HG03469 (cell line): Measurements from ENCODE around the gene ARHGEF33.

Source experiments
- ATAC-seq: cut with Tn5 transposase; IDR thresholded peaks from one replicate; pipeline ENCODE4 v1.9.1; 2021; ENCODE audit warnings: mild to moderate bottlenecking, moderate library complexity, moderate number of reproducible peaks; ENCODE audit not compliant: unreplicated experiment

The ARHGEF33 gene

GRCh38 chr2:39007875-39008504 lies 118.3 kb downstream of the ARHGEF33 start:
- no peak for ATAC-seq

GRCh38 chr2:39008665-39009064 lies 119.0 kb downstream of the ARHGEF33 start:
- no peak for ATAC-seq

GRCh38 chr2:39013871-39014270 lies 124.2 kb downstream of the ARHGEF33 start:
- ATAC-seq, result no peak

DNA sequence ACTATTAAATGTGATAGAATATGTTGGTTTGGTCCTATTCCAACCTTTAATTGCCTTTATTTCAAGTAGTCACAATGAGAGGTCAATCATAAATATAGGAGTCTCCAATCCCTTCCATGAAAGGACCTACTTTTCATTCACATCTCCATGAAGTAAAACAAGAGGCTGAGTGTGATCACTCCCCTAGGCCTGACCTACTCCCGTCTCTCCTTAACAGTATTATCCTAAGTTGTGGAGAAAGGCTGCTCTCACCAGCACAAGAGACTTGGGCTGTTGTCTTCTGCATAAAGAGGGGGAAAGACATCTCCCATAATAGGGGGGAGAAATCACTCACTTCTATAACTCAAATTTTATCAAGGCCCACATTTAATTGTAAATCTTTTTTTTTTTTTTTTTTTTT lies 125.7 kb downstream of the ARHGEF33 start:
- ATAC-seq, result no peak

GRCh38 chr2:39017334-39017733 lies 127.7 kb downstream of the ARHGEF33 start:
- no peak for ATAC-seq

DNA sequence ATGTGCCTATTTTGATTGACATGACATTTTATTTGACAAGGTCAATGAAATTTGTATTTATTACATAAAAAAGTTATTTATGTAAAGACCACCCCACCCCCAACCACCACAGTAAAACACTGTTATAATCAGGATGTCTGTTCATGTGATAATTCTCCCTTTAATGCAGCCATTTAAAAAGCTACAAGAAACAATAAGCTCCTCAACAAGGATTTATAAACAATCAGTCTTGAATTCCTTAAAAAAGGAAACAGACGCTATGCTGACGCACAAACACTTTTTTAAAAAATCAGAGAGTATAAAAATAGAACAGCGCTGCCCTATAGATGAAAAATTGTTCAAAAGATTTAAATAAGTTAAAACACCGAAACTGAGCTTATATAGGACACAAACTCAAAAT lies 129.0 kb downstream of the ARHGEF33 start:
- ATAC-seq, result no peak

DNA sequence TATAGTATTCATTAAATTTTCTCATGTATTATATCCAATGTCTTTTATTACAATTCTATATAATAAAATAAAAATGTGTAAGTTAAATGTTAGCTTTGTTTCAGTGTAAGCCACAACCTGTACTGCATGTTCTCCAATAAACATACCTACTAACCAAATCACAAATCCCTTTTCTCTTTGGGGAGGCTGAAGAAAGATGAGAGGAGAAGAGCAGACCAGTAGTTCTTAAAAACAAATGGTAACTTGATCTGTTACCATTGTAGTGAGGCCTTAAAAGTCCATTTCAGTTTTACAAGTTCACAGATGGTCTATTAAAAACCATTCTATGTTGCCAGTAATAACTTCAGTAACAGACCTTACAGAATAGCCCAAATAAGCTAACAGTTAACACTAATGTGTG lies 130.7 kb downstream of the ARHGEF33 start:
- no peak for ATAC-seq

DNA sequence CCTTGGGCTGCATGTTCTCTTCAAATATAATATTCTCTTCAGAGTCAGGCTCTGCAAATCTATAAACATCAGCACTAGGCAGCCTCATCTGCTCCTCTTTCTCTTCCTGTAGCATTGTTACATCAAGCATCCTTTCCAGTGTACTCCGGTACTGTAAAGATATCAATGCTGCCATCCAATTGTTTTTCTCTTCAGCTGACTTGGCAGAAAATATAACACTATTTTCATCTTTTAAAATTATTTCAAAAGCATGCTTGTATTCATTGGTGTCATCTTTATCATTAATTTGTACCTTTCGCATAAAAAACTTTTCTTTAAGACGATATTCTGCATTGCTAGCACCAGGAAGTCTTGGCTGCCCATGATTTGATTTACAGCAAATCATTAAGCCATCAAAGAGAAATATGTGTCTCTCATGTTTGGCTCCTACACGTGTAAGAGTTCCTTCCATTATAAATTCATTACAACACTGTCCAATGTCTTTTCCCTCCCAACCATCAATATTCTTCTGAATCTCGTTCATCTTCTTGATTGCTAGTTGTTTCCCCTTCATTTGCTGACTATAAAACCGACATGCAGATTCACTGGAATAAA lies 133.1 kb downstream of the ARHGEF33 start:
- ATAC-seq, result no peak

- no peak for ATAC-seq
These were observed 134.0 kb downstream of the ARHGEF33 start for GRCh38 chr2:39023649-39024048.

- no peak for ATAC-seq
These were observed 135.2 kb downstream of the ARHGEF33 start for GRCh38 chr2:39024833-39025232.
